Cortex of kidney (tissue), 1 donor: ENCODE results near the gene SLC45A1.

Source experiments
- DNase-seq: peaks from one replicate; lab custom pipeline; 2025; lab: John Stamatoyannopoulos, UW

The SLC45A1 gene

GRCh38 chr1:8352886-8353785 lies 35.2 kb downstream of the SLC45A1 start:
- no peak for DNase-seq

DNA sequence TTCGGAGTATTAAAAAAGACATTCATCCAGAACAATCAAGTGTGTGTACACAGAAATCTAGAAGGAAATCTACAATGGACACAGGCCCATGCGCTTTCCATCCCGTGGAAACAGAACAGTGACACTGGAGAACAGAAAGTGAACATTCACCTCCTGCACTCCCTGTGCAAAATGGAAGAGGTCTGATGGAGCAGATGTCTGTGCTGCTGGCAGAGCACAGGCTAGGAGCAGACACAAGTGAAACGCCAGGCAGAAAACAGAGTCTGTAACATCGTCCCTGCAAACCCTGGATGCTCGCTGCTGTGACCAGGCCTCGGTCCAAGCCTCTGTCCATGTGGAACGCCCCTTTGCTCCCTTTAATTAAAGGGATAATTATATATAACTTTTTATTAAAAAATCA lies 36.1 kb downstream of the SLC45A1 start:
- DNase-seq, result no peak

DNA sequence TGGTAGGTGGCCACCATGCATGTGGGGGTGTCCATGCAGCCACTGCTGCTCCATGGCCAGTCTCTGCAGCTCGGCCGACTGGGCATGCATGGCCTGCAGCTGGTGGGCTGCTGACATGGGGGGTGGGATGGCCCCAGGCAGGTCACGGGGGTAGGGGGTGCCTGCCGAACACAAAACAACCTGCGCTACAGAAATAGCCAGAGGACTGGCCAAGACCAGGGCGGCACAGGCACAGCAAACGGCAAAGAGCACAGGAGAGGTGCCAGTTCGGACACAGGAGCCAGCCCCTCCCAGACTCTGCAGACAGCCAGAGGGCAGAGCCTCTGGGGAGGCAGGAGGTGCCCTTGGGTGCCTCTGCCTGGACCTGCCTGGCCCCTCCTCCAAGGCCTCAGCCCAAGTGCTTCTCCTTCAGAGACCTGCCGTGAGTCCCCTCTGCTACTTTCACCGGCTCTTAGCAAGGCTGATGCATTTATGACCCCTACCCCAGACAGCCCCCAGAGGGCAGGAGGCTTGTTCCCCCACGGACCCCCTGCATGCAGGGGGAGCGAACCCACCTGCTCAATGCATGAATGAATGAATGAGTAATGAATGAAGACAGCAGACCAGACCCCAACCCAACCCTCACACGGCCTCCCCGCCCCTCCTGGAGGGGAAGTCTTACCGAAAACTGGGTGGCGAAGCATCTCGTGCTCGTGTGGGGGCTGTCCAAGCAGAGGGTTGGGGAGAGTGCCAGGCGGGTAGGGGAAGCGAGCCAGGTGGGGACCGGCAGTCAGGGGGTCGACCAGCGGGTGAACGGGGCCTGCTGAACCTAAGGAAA lies 37.7 kb downstream of the SLC45A1 start:
- DNase-seq, result no peak

DNA sequence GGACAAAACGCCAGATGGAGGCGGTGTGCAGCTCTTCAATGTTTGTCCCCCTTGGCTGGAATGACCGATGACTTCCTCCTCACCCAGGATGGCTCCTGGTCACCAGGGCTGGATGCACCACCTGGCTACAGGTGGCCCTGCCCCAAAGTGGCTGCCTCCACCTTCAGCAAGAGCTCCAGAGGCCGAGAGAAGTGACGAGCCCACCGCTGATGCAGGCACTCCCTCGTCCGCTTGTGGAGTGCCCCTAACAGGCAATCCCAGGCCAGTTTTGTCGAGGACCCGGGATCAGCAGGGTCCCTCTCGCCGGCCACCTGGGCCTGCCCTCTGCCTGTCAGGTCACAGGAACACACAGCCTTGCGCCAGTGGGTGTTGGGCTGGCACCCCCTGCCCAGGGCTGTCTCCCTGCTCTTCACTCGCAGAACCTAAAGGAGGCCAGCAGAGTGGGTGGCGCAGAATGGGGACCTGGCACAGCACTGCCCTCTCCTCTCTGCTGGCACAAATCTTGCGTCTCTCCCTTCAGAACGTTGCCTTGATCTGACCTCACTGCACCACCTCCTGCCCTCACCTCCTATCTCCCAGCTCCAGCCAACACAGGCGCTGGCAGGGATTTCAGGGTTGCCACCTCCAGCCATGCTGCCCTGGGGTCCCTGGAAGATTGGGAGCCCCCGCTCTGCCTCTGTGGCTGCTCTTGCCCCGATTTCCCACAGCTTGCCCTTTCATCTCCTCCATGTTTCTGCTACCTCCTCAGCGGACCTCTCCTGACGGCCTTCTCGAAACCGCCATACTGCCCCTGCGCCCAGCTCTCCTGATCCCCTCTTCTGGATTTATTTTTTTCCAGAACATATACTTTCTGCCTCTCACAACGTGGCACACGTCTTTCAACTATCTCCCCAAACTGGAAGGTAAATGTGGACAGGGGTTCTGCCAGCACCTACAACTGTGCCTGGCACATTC lies 38.6 kb downstream of the SLC45A1 start:
- DNase-seq, result no peak

GRCh38 chr1:8357329-8358101 lies 39.6 kb downstream of the SLC45A1 start:
- no peak for DNase-seq

- DNase-seq, result no peak
Observed at GRCh38 chr1:8358241-8358896, 40.5 kb downstream of the SLC45A1 start.

GRCh38 chr1:8358897-8359616 lies 41.1 kb downstream of the SLC45A1 start:
- no peak for DNase-seq

- DNase-seq, result no peak
Observed at GRCh38 chr1:8359617-8360481, 41.9 kb downstream of the SLC45A1 start.

DNA sequence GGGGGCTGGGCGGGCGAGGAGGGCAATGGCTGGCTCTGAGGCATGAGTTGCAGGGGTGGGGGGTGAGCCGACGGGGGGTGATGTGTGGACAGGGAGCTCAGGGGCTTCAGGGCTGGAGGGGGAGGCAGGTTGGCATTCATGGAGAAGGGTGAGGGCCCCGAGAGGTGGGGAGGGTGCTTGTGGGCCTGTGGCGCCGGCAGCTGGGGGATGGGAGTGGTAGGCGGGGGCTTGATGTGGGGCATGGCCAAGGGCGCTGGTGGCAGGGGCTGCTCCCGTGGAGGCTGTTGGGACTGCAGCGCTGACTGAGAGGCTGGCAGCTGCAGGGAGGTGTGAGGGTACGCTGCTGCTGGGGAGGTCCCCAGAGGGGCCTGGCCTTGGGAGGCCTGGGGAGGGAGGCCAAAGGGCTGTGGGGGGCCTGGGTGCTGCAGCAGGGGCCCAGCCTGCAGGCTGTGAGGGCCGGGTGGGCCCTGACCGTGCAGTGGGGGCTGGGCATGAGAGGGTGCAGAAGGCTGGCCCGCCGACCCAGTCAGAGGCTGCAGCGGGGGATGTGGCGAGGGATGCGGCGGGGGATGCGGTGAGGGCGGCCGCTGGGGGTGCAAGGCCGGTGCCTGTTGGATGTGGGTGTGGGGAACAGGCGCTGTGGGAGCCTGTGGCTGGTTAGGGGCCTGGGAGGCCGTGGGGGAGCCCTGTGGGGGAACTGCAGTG lies 42.7 kb downstream of the SLC45A1 start:
- DNase-seq, result no peak

GRCh38 chr1:8361198-8361849 lies 43.4 kb downstream of the SLC45A1 start:
- DNase-seq, result no peak

DNA sequence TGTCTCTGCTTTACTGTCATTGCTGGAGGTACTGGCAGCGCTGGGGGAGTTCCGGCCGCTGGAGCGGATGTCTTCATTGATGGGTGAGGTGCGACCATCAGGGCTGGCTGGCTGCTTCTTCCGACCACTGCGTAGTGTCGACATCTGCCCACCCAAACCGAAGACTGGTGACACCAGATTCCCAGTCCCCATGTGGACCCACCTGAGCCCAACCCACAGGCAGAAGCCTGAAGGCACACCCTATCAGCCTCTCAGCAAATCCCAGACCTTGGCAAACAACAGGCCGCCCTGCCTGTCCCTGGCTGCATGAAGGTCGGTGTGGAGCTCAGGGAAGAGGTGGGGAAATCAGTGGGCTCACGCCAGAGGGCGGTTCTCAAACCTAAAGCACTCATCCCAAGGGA lies 44.8 kb downstream of the SLC45A1 start:
- no peak for DNase-seq

GRCh38 chr1:8363186-8363766 lies 45.4 kb downstream of the SLC45A1 start:
- no peak for DNase-seq

GRCh38 chr1:8363767-8364301 lies 45.9 kb downstream of the SLC45A1 start:
- no peak for DNase-seq

GRCh38 chr1:8364528-8365442 lies 46.9 kb downstream of the SLC45A1 start:
- DNase-seq, result no peak

DNA sequence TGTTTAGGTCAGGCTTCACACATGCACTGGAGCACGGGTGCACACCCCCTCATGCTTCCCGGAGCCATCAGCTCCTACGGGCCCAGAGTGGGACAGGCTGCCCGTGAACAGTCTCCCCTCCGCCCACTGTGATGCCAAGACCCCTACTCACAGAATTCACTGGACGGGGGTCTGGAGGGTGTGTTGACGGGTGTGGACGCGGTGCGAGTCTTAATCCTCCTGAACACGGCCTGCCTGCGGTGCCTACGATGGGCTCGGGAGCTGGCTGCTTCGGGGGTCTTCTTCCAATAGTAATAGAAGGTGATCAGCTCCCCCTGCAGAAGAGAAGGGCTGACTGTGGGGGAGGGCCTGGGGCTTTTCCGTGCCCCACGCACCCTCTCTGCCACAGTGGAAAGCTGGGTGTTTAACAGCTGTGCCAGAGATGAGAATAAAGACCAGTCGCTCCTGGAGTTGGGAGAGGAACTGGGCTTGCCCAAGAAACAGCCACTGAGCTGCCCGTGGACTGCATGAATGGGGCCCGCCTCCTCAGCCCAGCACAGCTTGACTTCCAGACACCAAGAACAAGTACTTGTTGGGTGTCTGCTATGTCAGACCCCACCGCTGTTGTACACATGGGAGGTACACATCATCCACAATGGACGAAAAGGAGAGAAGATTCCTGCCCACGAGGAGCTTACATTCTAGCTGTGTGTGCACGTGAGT lies 47.9 kb downstream of the SLC45A1 start:
- no peak for DNase-seq
